Astrocyte (in vitro differentiated cells and primary cell): ENCODE results near the gene CNTNAP5. TPM values are rescaled to one million over a fixed set of nuclear protein-coding genes. Genes with fewer than 3 reads are reported as not detected.

Experiments
- DNase-seq: peaks from one replicate; pipeline ENCODE4 v3.0.0-alpha.2; 2010; ENCODE audit warnings: low read depth
- FAIRE-seq: peaks from 2 replicates; lab custom pipeline; 2011; peaks lifted over from hg19 to GRCh38; lab: Jason Lieb, UNC
- H2AFZ ChIP-seq: 2 replicates; pipeline ENCODE4 v1.6.0; 2012; ENCODE audit warnings: low read depth, low read length, inconsistent platforms
- H3K27ac ChIP-seq: 2 replicates; pipeline ENCODE4 v1.5.1; 2011; ENCODE audit warnings: low read depth, low read length, inconsistent platforms
- H3K27me3 ChIP-seq: 2 replicates; pipeline ENCODE4 v1.6.0; 2011; ENCODE audit warnings: low read length, inconsistent platforms; ENCODE audit not compliant: insufficient read depth
- H3K36me3 ChIP-seq: 2 replicates; pipeline ENCODE4 v1.5.1; 2011; ENCODE audit warnings: low read length, inconsistent platforms; ENCODE audit not compliant: insufficient read depth
- H3K4me1 ChIP-seq: 2 replicates; pipeline ENCODE4 v1.5.1; 2011; ENCODE audit warnings: low read length, inconsistent platforms; ENCODE audit not compliant: insufficient read depth
- H3K4me2 ChIP-seq: 2 replicates; pipeline ENCODE4 v1.6.0; 2012; ENCODE audit warnings: low read length, inconsistent platforms
- H3K4me3 ChIP-seq: 2 replicates; pipeline ENCODE4 v1.5.1; 2011; ENCODE audit warnings: low read depth, mild to moderate bottlenecking, low read length, inconsistent platforms; ENCODE audit not compliant: insufficient read depth
- H3K79me2 ChIP-seq: 2 replicates; pipeline ENCODE4 v1.6.0; 2012; ENCODE audit warnings: mild to moderate bottlenecking, low read length, inconsistent platforms; ENCODE audit not compliant: insufficient read depth
- H3K9ac ChIP-seq: 2 replicates; pipeline ENCODE4 v1.6.0; 2012; ENCODE audit warnings: mild to moderate bottlenecking, low read length, inconsistent platforms
- H3K9me3 ChIP-seq: 2 replicates; pipeline ENCODE4 v1.5.1; 2012; ENCODE audit warnings: low read depth, mild to moderate bottlenecking, low read length, inconsistent platforms; ENCODE audit not compliant: insufficient read depth
- H4K20me1 ChIP-seq: 2 replicates; pipeline ENCODE4 v1.6.0; 2012; ENCODE audit warnings: low read length, inconsistent platforms; ENCODE audit not compliant: insufficient read depth
- H3K27ac Mint-ChIP-seq: one replicate; pipeline ENCODE4 v1.8.0; 2021; ENCODE audit warnings: mild to moderate bottlenecking, mixed read lengths; ENCODE audit not compliant: unreplicated experiment
- H3K27me3 Mint-ChIP-seq: one replicate; pipeline ENCODE4 v1.8.0; 2021; ENCODE audit warnings: low read depth, mixed read lengths; ENCODE audit not compliant: unreplicated experiment
- H3K36me3 Mint-ChIP-seq: one replicate; pipeline ENCODE4 v1.8.0; 2021; ENCODE audit warnings: low read depth, mixed read lengths; ENCODE audit not compliant: unreplicated experiment
- H3K4me1 Mint-ChIP-seq: one replicate; pipeline ENCODE4 v1.8.0; 2021; ENCODE audit warnings: low read depth, mixed read lengths; ENCODE audit not compliant: unreplicated experiment
- H3K4me3 Mint-ChIP-seq: one replicate; pipeline ENCODE4 v1.8.0; 2021; ENCODE audit warnings: mild to moderate bottlenecking, moderate library complexity, mixed read lengths; ENCODE audit not compliant: unreplicated experiment
- H3K9me3 Mint-ChIP-seq: one replicate; pipeline ENCODE4 v1.8.0; 2021; ENCODE audit warnings: mild to moderate bottlenecking, mixed read lengths; ENCODE audit not compliant: unreplicated experiment
- EZH2 ChIP-seq: IDR thresholded peaks from 2 replicates; pipeline ENCODE4 v1.6.1; 2012; ENCODE audit warnings: mild to moderate bottlenecking, low read length, inconsistent platforms; ENCODE audit not compliant: insufficient read depth
- total RNA-seq: library from RNA; stranded (reverse); gene quantifications from 2 replicates; pipeline ENCODE4 v1.2.1, GENCODE V29; 2021
- TF ChIP-seq, protein P1 (sequence below): IDR thresholded peaks from 2 replicates; pipeline ENCODE4 v1.5.1; 2011; ENCODE audit warnings: low read depth, mild to moderate bottlenecking, inconsistent platforms, low read length, moderate library complexity; ENCODE audit not compliant: insufficient read depth

Gene CNTNAP5
- total RNA-seq, 1 donor from 2014 or later = 0.30 TPM

DNA sequence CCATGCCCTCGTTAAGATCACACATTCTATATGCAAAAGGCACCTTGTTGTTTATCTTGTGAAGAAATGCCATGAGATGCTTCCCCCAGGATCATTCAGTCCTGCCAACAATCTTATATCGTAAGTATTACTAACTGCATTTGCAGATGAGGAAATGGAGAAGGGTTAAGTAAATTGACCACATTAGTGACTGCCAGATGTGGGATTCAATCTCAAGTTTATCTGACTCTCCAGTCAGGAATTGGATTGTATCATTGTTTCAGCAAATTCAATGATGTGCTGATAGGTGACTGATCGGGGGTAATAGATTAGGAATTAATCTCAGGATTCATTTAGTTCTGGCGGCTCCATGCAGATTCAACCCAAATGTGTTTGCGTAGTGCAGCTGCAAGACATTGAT, 106.2 kb downstream of the CNTNAP5 start:
- Histone ChIP-seq H3K9me3 (peaks cover 4% of the 10 kb centered on the region), H3K4me1 (no peaks in the 10 kb centered on the region), H3K27me3 (no peaks in the 10 kb centered on the region), H3K79me2 (no peaks in the 10 kb centered on the region), H3K4me2 (no peak overlapping the region), H3K9ac (no peak overlapping the region), H3K27ac (no peak overlapping the region), H2AFZ (no peak overlapping the region), H3K4me3 (no peak overlapping the region), H3K36me3 (no peaks in the 10 kb centered on the region), H4K20me1 (no peaks in the 10 kb centered on the region)
- no peaks in the 10 kb centered on the region for H3K36me3 Mint-ChIP-seq
- H3K27me3 Mint-ChIP-seq = no peaks in the 10 kb centered on the region
- H3K27ac Mint-ChIP-seq = no peak overlapping the region
- no peak overlapping the region for H3K4me3 Mint-ChIP-seq
- H3K4me1 Mint-ChIP-seq = peaks cover 6% of the 10 kb centered on the region
- TF ChIP-seq, protein P1, sequence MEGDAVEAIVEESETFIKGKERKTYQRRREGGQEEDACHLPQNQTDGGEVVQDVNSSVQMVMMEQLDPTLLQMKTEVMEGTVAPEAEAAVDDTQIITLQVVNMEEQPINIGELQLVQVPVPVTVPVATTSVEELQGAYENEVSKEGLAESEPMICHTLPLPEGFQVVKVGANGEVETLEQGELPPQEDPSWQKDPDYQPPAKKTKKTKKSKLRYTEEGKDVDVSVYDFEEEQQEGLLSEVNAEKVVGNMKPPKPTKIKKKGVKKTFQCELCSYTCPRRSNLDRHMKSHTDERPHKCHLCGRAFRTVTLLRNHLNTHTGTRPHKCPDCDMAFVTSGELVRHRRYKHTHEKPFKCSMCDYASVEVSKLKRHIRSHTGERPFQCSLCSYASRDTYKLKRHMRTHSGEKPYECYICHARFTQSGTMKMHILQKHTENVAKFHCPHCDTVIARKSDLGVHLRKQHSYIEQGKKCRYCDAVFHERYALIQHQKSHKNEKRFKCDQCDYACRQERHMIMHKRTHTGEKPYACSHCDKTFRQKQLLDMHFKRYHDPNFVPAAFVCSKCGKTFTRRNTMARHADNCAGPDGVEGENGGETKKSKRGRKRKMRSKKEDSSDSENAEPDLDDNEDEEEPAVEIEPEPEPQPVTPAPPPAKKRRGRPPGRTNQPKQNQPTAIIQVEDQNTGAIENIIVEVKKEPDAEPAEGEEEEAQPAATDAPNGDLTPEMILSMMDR = no peak
- no peak for TF ChIP-seq EZH2
- DNase-seq (no peak), FAIRE-seq (no peak)
- H3K9me3 Mint-ChIP-seq = peaks cover 9% of the 10 kb centered on the region

- no peak for DNase-seq
- Histone ChIP-seq H3K36me3 (no peaks in the 10 kb centered on the region), H3K9me3 (peaks cover 7% of the 10 kb centered on the region), H3K27me3 (no peaks in the 10 kb centered on the region), H3K4me1 (no peaks in the 10 kb centered on the region), H3K4me3 (no peak overlapping the region), H3K27ac (no peak overlapping the region), H3K4me2 (no peak overlapping the region), H4K20me1 (no peaks in the 10 kb centered on the region), H3K9ac (no peak overlapping the region), H2AFZ (no peak overlapping the region), H3K79me2 (no peaks in the 10 kb centered on the region)
- Mint-ChIP-seq H3K27me3 (no peaks in the 10 kb centered on the region), H3K36me3 (no peaks in the 10 kb centered on the region), H3K9me3 (peaks cover 5% of the 10 kb centered on the region), H3K27ac (no peak overlapping the region), H3K4me1 (peaks cover 6% of the 10 kb centered on the region), H3K4me3 (no peak overlapping the region)
- TF ChIP-seq, protein P1 = no peak
- TF ChIP-seq EZH2 = no peak
- FAIRE-seq = no peak
These were observed 111.0 kb downstream of the CNTNAP5 start for GRCh38 chr2:124136110-124136509.

GRCh38 chr2:124138076-124138475, 113.0 kb downstream of the CNTNAP5 start:
- Histone ChIP-seq H4K20me1 (no peaks in the 10 kb centered on the region), H3K9me3 (peaks cover 7% of the 10 kb centered on the region), H3K4me1 (no peaks in the 10 kb centered on the region), H3K4me2 (no peak overlapping the region), H3K27me3 (no peaks in the 10 kb centered on the region), H3K4me3 (no peak overlapping the region), H3K79me2 (no peaks in the 10 kb centered on the region), H3K27ac (no peak overlapping the region), H2AFZ (no peak overlapping the region), H3K36me3 (no peaks in the 10 kb centered on the region), H3K9ac (no peak overlapping the region)
- Mint-ChIP-seq H3K9me3 (peaks cover 5% of the 10 kb centered on the region), H3K27ac (no peak overlapping the region), H3K36me3 (no peaks in the 10 kb centered on the region), H3K27me3 (no peaks in the 10 kb centered on the region), H3K4me3 (no peak overlapping the region), H3K4me1 (peaks cover 6% of the 10 kb centered on the region)
- DNase-seq (no peak), FAIRE-seq (no peak)
- no peak for TF ChIP-seq EZH2
- TF ChIP-seq, protein P1 = no peak
